ENCODE measurements around the gene BAZ1B.
A peak's percentile ranks its signal among the peaks of the same experiment; 100 is the strongest.
"Not testable (repeated sequence)": the region's sequence is repeated elsewhere in the genome, so short reads cannot be mapped to it uniquely, and the experiment has no call there.

BAZ1B gene

DNA sequence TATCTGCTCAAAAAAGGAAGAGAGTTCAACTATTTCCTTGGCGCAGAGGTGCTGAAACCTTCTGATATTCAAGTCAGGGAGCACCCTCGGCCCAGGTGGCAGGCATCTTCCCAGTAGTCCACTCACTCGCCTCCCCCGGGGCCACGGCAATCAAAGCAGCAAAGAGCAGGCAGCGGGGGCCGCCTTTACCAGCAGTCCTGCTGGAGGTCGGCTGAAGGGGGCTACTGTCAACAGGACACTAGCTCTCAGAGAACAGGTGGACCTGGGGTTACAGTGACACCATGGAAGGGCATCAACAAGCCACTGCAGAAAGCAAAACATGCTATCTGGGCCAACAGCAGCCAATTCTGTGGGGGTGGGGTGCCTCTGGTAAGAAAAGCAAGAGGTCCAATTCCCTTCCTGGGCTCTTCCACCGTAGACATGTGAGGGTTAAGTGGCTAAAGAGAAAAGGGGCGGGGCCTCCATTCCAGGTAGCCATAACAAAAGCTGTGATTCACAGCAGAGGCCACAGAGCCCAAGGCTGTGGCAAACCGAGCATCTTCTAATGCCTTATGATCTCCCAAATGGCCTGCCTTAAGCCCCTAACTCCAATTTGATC is 79.1 kb downstream of the BAZ1B start:
- no peak for DNase-seq

DNA sequence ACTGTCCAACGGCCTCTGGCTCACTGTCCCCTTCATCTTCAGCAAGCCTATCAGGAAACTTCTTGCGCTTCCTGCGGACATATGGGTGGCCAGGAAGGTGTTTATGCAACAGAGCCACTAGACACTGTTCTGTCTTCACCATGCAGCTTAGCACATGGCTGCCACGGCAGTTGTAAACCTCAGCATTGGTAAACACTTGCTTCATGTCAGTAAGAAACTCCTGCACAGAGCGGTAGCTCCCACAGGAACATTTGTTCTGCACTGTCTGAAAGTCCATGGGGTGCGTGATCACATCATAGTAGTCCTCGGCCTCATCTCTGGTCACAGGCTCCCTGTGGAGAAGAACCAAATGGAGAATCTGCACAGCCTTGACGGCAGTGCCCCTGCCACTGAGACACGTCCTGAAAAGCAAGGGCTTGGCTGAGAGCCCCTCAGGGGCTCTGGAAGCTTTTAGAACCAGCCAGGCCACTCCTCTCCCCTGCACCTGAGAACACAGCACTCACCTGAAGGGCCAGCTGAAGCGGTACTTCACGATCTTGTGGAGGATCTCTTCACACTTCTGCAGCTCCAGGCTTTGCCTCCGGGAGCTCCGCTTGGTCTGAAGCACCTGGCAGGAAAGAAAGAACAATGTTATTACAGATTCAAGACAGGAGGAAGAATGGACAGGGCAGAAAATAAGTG is 79.7 kb downstream of the BAZ1B start:
- no peak for DNase-seq

DNA sequence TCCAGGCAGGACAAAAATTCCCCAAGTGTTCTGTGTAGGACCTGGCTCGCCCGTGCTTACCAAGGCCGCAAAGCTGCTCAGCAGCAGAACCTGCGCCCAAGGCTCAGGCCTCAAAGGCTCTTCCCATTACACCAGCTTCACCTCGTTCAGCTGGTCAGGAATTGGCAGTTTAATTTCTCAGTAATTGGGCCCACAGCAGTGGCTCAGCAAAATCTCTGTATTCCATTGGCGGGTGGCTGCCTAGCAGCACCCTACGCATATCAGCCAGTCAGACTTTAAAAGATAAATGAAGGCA is 82.7 kb downstream of the BAZ1B start:
- no peak for DNase-seq

DNA sequence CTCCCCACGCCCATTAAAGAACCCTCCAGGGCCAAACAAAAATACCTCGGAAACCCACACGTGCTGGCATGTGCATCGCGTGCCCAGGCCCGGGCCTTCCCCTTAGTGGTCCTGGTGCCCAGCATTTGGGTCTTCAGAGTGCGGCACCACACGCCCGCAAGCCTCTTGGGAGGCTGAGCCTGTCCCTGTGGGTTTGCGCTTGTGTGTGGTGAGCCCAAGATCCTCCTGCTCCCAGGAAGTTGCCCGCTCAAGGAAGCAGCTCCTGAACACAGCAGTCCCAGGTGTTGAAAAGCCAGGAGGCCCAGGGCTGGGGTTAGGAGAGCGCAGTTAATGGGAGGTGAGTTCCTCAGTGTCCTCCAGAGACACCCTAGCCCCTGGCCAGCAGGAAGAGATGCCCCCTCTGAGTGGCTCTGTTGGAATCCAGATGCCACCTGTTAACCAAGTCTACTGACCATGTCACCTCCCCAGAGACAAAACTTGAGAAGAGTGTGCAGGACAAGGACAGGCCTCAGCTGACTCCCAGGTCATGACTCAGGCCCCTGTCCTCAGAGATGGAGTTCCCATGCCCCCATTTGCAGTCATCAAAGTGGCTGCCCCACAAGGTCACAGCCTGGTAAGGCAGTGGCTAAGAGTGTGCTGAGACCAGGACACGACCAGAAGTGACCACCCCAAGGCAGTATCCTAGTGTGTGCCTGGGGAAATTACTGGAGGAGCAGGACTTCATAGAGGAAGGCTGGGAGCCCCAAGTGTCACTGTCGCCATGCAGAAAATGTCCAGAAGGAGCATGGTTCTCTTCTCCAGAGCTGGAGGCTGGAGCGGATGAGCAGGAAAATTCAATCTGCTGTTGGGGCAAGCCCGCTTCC is 83.3 kb downstream of the BAZ1B start:
- no peak for DNase-seq

DNA sequence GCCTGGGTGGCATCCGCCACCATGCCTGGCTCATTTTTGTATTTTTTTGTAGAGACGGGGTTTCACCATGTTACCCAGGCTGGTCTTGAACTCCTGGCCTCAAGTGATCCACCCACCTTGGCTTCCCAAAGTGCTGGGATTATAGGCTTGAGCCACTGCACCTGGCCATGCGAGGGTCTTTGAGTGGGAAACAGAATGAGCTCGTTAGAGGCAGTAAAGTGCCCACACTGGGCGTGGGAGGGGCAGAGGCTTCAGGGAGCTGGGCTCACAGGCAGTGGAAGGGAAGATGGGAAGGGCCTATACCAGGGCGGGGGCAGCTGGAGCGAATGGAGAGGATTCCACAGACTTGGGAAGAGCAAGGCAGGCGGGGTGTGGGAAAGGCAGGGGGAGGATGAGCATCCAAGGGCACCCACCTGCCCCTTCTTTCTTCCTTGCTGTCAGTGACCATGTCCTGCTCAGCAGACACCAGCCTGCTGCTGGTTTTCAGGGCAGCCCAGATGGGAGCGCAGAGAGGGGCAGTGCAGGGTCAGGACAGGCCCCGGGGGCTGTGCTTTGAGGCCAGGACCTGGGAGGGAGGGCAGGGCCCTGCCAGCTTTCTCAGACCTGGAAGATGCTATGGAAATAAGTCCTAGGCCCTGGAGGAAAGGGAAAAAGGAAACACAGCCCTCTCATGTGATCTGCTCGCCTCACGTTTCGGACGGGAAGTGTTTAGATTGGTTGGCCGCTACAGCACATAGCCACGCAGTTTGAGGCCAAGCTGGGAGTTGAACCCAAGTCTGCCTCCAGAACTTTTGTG is 84.3 kb downstream of the BAZ1B start:
- DNase-seq: no peak

DNA sequence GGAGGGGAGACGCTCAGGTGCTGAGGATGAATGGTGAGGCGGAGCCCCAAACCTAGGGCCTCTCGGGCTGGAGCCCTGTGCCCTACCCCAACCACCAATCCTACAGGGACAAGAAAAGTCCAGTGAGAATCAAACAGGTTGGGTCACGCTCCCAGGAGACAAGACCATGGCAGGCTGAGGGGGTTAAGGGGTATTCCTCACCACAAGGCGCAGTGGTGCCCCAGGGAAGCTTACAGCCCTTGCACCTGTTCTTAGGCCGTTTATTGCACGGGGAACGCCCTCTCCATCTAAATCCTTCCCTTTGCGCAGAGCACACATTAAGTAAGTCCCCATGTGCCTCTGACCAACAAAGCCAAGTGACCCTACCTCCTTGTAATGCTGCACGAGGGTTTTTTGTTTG is 85.0 kb downstream of the BAZ1B start:
- no peak for DNase-seq

DNA sequence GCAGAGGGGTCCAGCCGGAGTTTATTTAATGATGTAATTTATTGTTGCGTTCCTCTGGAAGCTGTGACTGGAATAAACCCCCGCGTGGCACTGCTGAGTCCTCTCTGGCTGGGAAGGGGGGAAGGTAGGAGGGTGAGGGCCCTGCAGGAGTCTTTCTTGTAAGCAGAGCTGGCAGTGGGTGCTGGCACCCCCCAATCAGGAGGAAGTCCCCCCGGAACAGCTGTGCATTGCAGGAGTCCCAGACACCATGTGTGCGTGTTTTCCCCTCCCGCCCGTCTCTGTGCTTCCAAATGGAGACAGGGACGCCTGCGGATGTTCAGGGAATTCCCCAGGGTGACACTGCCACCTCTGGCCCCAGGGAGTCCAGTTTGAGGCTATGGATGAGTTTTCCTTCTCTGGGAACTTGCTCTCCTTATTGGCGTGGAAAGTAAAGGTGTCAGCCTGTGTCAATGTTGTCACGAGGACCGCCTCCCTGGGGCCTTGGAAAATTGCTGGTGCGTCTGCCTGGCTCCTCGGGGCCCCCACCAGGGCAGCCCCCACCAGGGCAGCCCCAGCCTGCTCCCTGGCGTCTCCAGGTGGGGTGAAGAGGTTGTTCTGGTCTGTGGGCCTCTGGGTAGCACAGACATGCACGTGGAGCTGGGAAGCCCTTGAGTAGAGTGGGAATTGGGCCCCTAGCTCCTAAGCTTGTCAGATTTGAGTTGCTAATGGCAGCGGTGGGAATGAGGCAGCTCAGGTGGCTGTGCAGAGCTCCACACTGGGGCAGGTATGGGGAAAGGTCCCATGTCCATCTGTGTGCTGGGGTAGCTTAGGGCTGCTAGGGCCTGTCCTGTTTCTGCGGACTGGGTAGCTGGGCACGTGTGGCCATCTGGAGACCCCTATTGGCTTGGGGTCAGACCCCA is 85.8 kb downstream of the BAZ1B start:
- DNase-seq: no peak

DNA sequence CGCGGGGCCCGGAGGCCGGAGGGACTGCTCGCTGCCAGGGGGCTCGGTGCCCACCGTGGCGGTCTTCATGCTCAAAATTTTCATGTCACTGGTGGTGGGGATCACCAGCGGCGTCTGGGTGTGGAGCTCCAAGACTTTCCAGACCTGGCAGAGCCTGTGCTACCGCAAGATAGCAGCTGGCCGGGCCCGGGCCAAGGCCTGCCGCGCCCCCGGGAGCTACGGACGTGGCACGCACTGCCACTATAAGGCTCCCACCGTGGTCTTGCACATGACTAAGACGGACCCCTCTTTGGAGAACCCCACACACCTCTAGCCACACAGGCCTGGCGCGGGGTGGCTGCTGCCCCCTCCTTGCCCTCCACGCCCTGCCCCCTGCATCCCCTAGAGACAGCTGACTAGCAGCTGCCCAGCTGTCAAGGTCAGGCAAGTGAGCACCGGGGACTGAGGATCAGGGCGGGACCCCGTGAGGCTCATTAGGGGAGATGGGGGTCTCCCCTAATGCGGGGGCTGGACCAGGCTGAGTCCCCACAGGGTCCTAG is 86.6 kb downstream of the BAZ1B start:
- no peak for DNase-seq

DNA sequence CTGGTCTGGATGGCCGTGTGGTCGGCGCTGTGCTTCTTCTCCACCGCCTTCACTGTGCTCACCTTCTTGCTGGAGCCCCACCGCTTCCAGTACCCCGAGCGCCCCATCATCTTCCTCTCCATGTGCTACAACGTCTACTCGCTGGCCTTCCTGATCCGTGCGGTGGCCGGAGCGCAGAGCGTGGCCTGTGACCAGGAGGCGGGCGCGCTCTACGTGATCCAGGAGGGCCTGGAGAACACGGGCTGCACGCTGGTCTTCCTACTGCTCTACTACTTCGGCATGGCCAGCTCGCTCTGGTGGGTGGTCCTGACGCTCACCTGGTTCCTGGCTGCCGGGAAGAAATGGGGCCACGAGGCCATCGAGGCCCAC is 87.4 kb downstream of the BAZ1B start:
- DNase-seq: no peak

DNA sequence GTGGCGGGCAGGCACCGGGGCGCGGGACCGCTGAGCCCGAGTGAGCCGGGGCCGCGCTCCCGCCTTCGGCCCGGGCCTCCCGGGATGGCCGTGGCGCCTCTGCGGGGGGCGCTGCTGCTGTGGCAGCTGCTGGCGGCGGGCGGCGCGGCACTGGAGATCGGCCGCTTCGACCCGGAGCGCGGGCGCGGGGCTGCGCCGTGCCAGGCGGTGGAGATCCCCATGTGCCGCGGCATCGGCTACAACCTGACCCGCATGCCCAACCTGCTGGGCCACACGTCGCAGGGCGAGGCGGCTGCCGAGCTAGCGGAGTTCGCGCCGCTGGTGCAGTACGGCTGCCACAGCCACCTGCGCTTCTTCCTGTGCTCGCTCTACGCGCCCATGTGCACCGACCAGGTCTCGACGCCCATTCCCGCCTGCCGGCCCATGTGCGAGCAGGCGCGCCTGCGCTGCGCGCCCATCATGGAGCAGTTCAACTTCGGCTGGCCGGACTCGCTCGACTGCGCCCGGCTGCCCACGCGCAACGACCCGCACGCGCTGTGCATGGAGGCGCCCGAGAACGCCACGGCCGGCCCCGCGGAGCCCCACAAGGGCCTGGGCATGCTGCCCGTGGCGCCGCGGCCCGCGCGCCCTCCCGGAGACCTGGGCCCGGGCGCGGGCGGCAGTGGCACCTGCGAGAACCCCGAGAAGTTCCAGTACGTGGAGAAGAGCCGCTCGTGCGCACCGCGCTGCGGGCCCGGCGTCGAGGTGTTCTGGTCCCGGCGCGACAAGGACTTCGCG is 88.0 kb downstream of the BAZ1B start:
- no peak for DNase-seq

DNA sequence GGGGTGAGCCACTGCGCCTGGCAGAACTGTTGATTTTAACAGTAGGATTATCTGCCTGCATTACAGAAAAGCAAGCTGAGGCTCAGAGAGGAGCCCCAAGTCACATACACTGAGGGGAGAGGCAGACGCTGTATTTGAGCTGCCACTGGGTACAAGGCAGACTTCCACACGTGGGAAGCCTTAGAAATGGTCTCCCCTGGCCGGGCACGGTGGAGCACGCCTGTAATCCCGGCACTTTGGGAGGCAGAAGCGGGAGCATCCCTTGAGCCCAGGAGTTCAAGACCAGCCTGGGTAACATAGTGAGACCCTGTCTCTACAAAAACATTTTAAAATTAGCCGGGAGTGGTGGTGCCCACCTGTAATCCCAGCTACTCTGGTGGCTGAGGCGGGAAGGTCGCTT is 89.4 kb downstream of the BAZ1B start:
- no peak for DNase-seq

DNA sequence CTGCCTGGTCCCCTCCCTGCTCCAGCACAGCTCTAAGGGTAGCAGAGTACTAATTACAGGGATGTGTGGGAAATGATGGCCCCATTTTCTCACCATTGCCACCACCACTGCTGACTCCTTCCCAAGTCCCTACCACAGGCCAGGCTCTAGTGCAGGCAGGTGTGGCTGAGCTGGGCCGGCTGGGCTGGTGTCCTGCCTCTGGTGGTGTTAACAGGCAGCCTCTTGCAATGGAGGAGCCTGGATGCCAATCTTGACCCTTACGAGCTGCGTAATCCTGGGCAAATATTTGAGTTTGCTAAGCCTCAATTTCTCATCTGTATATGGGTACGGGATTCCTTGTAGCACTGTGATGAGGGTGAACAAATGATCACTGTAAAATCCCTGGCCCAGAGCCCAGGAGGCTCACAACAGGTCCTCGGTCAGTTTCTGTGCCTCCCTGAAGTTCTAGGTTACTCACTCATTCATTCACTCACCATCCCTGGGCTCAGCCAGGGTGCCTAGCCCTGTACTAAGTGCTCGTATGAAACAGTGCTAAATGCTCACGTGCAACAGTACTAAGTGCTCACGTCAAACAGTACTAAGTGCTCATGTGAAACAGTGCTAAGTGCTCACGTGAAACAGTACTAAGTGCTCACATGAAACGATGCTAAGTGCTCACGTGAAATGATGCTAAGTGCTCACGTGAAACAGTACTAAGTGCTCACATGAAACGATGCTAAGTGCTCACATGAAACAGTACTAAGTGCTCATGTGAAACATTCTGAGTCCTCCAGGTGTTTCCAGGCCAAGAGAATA is 90.9 kb downstream of the BAZ1B start:
- DNase-seq: no peak

DNA sequence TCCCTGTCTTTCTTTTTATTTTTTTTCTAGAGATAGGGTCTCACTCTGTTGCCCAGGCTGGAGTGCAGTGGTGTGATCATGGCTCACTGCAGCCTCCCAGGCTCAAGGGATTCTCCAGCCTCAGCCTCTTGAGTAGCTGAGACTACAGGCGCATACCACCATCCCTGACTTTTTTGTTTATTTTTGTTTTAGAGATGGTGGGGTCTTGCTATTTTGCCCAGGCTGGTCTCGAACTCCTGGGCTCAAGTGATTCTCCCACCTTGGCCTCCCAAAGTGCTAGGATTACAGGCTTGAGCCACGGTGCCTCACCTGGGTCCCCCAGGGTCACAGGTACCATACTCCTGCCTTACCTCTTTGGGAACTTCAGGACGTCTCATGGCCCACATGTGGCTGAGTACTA is 91.6 kb downstream of the BAZ1B start:
- not testable (repeated sequence) for DNase-seq

DNA sequence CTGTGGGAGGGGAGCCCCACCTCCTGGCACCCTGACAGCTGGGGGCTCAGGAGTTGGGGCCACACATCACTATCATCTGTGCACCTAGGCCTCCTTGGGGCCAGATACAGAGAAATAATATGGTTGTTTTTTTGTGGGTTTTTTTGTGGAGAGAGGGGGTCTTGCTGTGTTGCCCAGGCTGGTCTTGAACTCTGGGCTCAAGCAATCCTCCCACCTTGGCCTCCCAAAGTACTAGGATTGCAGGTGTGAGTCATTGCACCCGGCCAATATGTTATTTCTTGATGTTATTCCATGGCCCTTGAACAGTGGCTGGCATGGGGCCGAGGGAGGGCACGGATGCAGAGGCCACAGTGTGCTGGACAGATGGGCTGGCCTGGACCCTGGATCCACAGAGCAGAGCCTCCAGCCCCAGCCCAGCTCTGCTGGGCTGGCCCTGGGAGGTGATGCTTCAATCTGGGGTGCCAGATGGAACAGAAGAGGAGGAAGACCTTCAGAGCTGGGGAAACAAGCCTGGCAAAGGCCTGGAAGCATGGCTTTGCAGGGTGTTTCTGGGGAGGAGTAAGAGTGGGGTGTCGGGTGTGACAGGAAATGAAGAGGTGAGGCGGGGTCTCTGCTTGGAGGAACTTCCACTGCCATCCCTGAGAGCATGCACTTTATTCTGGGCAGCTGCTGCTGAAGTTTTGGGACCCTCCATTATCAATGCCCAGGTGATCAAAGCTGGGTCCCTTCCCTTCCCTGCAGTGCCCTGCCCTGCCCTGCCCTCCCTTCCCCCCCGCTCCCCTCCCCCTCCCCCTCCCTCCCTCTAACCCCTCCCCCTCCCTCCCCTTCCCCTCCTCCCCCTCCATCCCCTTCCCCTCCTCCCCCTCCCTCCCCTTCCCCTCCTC is 92.2 kb downstream of the BAZ1B start:
- no peak for DNase-seq

DNA sequence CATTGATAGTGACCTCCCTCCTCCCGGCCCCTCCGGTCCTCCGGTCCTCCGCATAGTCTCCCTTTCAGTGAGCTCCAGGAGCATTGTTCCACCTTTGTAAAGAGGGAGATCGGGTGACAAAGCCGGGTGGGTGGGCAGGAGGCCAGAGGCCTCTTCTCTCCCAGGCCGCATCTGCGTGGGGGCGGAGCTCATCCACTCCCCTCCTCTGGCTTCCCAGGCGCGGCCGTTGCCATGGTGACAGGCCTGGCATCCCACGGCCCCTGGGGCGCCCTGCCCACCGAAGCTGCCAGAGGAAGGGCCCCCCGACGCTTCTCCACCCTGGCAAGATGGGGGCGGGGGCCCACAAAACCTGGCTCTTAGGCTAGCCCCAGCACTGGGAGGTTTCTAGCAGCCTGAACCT is 92.9 kb downstream of the BAZ1B start:
- DNase-seq: peak; percentile 96

DNA sequence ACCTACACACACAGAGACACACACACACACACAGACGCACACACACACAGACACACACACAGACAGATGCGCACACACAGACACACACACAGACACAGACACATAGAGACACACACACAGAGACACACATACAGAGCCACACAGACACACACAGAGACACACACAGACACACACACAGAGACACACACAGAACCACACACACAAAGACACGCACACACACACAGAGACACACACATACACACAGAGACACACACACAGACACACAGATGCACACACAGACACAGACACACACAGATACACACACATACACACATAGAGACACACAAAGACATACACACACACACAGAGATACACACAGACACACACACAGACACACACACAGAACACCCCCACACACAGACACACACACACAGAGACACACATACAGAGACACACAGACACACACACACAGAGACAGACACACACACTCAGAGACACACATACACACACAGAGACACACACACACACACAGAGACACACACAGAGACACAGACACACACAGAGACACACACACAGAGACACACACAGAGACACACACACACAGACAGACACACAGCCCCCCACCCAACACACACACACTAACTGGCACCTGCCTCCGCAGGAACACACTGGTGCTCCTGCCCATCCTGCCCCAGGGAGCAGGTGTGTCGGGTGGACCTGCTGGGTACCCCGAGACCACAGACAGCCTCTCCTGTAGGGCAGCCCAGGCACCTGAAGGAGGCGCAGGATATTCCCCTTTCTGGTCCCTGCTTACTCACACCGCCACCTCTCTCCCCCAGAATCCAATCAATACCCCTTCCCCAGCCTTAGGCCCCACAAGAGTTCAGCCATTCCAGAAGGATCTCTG is 93.9 kb downstream of the BAZ1B start:
- no peak for DNase-seq

DNA sequence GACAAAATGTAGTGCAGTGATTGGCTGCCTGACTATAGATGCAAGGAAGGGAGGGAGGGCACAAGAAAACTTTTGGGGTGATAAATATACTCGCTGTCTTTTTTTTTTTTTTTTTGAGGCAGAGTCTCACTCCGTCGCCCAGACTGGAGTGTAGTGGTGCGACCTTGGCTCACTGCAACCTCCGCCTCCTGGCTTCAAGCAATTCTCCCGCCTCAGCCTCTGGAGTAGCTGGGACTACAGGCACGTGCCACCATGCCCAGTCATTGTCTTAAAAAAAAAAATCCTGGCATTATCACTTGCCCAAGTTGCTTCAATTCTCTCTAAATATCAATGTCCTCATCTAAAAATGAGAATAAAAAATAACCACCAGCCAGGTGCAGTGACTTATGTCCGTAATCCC is 96.1 kb downstream of the BAZ1B start:
- no peak for DNase-seq

DNA sequence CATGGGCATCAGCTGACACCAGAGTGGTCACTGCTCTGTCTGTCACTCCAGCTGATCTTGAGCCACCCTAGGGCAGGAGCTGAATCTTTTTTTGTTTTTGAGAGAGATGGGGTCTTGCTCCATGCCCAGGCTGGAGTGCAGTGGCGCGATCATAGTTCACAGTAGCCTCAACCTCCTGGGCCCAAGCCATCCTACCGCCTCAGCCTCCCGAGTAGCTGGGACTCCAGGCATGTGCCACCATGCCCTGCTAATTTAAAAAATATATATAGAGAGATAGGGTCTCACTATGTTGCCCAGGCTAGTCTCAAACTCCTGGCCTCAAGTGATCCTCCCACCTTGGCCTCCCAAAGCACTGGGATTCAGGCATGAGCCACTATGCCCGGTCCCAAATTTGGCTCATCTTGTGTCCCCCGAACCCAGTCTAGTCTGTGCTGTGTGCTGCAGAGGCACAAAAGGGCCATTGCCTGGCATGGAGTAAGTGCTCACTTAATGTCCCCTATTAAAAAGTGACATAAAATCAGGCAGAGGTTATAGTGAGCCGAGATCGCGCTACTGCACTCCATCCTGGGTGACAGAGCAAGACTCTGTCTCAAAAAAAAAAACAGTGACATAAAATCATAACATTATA is 96.6 kb downstream of the BAZ1B start:
- DNase-seq: no peak

Measured in NCI-H1092 (cell line).